Naive thymus-derived CD4-positive, alpha-beta T cell (primary cell): ENCODE data around the gene FOXP2. TPM values are rescaled to one million over a fixed set of nuclear protein-coding genes. Genes with fewer than 3 reads are reported as not detected.

ENCODE experiments used
- ATAC-seq: fragments of 150-1000 bp; cut with Tn5 transposase; 2 replicates; pipeline ENCODE4 v1.10.0; 2021; ENCODE audit warnings: mild to moderate bottlenecking, moderate library complexity
- CTCF ChIA-PET: fragments of 350-600 bp; sonication (Branson Sonifier 250); formaldehyde crosslinking; loops from one replicate; lab custom pipeline; 2021; ENCODE audit warnings: antibody characterized with exemption; lab: Charles Lee
- POLR2A ChIA-PET: fragments of 350-600 bp; sonication (Branson Sonifier 250); formaldehyde crosslinking; loops from one replicate; lab custom pipeline; 2021; ENCODE audit warnings: antibody characterized with exemption, inconsistent platforms; lab: Charles Lee
- DNase-seq, 9 donors: peaks; one replicate each; pipeline versions ENCODE4 v3.0.0 to v3.0.0-alpha.2; 2020 to 2022; ENCODE audit warnings: mixed read lengths in 1 of 9
- H3K27ac ChIP-seq: one replicate; pipeline ENCODE4 v1.7.0; 2013; ENCODE audit warnings: mild to moderate bottlenecking, low read depth, low read length, moderate library complexity
- H3K27me3 ChIP-seq, 2 donors: one replicate each; pipeline ENCODE4 v1.7.0; 2013; ENCODE audit warnings: low read length in 2 of 2, mild to moderate bottlenecking in 2 of 2, moderate library complexity in 2 of 2; ENCODE audit not compliant: control insufficient read depth in 2 of 2, insufficient read depth in 2 of 2
- H3K36me3 ChIP-seq, 3 experiments: 1 replicate in 2 of 3; 2 replicates in 1 of 3; pipeline ENCODE4 v1.7.0; 2013; ENCODE audit warnings: low read length in 3 of 3, mild to moderate bottlenecking in 3 of 3, moderate library complexity in 1 of 3; ENCODE audit not compliant: insufficient read depth in 3 of 3, control insufficient read depth in 2 of 3
- H3K4me1 ChIP-seq, 2 donors: one replicate each; pipeline ENCODE4 v1.7.0; 2013; ENCODE audit warnings: low read length in 2 of 2, mild to moderate bottlenecking in 2 of 2, moderate library complexity in 1 of 2; ENCODE audit not compliant: control insufficient read depth in 2 of 2, insufficient read depth in 2 of 2
- H3K4me3 ChIP-seq: 2 replicates; pipeline ENCODE4 v1.7.0; 2013; ENCODE audit warnings: mild to moderate bottlenecking, low read length
- H3K9me3 ChIP-seq, 3 experiments: 1 replicate in 2 of 3; 2 replicates in 1 of 3; pipeline ENCODE4 v1.7.0; 2013; ENCODE audit warnings: low read length in 3 of 3; ENCODE audit not compliant: control insufficient read depth in 2 of 3
- H3K27ac Mint-ChIP-seq, 9 donors: one replicate each; pipeline ENCODE4 v1.8.0; 2020 to 2022; ENCODE audit warnings: mixed read lengths in 9 of 9, mild to moderate bottlenecking in 8 of 9, moderate library complexity in 5 of 9, inconsistent platforms in 2 of 9
- H3K27me3 Mint-ChIP-seq, 5 donors: one replicate each; pipeline ENCODE4 v1.8.0; 2021 to 2022; ENCODE audit warnings: mixed read lengths in 5 of 5, mild to moderate bottlenecking in 1 of 5
- H3K36me3 Mint-ChIP-seq, 5 donors: one replicate each; pipeline ENCODE4 v1.8.0; 2020 to 2022; ENCODE audit warnings: mixed read lengths in 5 of 5, mild to moderate bottlenecking in 3 of 5, inconsistent platforms in 1 of 5
- H3K4me1 Mint-ChIP-seq, 7 donors: one replicate each; pipeline ENCODE4 v1.8.0; 2020 to 2022; ENCODE audit warnings: mixed read lengths in 7 of 7, mild to moderate bottlenecking in 3 of 7, inconsistent platforms in 1 of 7
- H3K4me3 Mint-ChIP-seq, 10 donors: one replicate each; pipeline ENCODE4 v1.8.0; 2020 to 2022; ENCODE audit warnings: mild to moderate bottlenecking in 10 of 10, mixed read lengths in 10 of 10, moderate library complexity in 6 of 10, inconsistent platforms in 2 of 10
- H3K9me3 Mint-ChIP-seq, 11 donors: one replicate each; pipeline ENCODE4 v1.8.0; 2020 to 2022; ENCODE audit warnings: mixed read lengths in 11 of 11, mild to moderate bottlenecking in 4 of 11, inconsistent platforms in 1 of 11, moderate library complexity in 1 of 11
- intact Hi-C, 2 donors: fragments of 100-400 bp; cut with micrococcal nuclease; formaldehyde crosslinking; loops; one replicate each; pipeline ENCODE4 v1.15.1; 2023
- polyA plus RNA-seq, 2 donors: library from polyadenylated mRNA; unstranded; fragments of 300-500 nt; fragmentation: Illumina TruSeq; gene quantifications; one replicate each; pipeline ENCODE4 v1.2.3, GENCODE V29; 2021
- total RNA-seq, 6 experiments: library from RNA in 5 of 6; stranded (reverse) in 5 of 6; gene quantifications; 1 replicate in 5 of 6; 2 replicates in 1 of 6; pipeline ENCODE4 v1.2.3 and lab custom pipeline; 2021 to 2026

The FOXP2 gene
- total and polyA plus RNA-seq, 7 experiments from 2014 or later, result not detected

- intact Hi-C loops, result no loop called here
- no peaks in the 10 kb centered on the region for H3K36me3 ChIP-seq
- H3K27me3 ChIP-seq, result no peaks in the 10 kb centered on the region
- CTCF ChIA-PET, result no interaction called here
- Mint-ChIP-seq H3K4me3 (no peak overlapping the region), H3K27ac (no peak overlapping the region), H3K4me1 (no peaks in the 10 kb centered on the region), H3K9me3 (no peaks in the 10 kb centered on the region), H3K36me3 (no peaks in the 10 kb centered on the region), H3K27me3 (peaks cover 0 to 4% (median 0%) of the 10 kb centered on the region in 5 donors)
- ATAC-seq (no peak), DNase-seq (no peak)
- H3K4me1 ChIP-seq, result no peaks in the 10 kb centered on the region
- H3K9me3 ChIP-seq, result no peaks in the 10 kb centered on the region
- POLR2A ChIA-PET, result no interaction called here
- H3K27ac ChIP-seq, result no peak overlapping the region
- H3K4me3 ChIP-seq, result no peak overlapping the region
Measured at GRCh38 chr7:114629762-114630161, 215.1 kb downstream of the FOXP2 start.

- no peak for DNase-seq
- Mint-ChIP-seq H3K9me3 (no peaks in the 10 kb centered on the region), H3K27ac (no peak overlapping the region), H3K4me3 (no peak overlapping the region), H3K27me3 (peaks cover 0 to 4% (median 0%) of the 10 kb centered on the region in 5 donors), H3K4me1 (no peaks in the 10 kb centered on the region), H3K36me3 (no peaks in the 10 kb centered on the region)
- no peaks in the 10 kb centered on the region for H3K9me3 ChIP-seq
- no peaks in the 10 kb centered on the region for H3K27me3 ChIP-seq
- H3K4me3 ChIP-seq, result no peak overlapping the region
- no peak overlapping the region for H3K27ac ChIP-seq
- ChIA-PET POLR2A (no interaction called here), CTCF (no interaction called here)
- intact Hi-C loops, result no loop called here
- no peaks in the 10 kb centered on the region for H3K36me3 ChIP-seq
- ATAC-seq, result no peak
- no peaks in the 10 kb centered on the region for H3K4me1 ChIP-seq
Measured at GRCh38 chr7:114630201-114630990, 215.8 kb downstream of the FOXP2 start.

- Histone ChIP-seq H3K27me3 (no peaks in the 10 kb centered on the region), H3K36me3 (no peaks in the 10 kb centered on the region), H3K27ac (no peak overlapping the region), H3K4me1 (no peaks in the 10 kb centered on the region), H3K4me3 (no peak overlapping the region), H3K9me3 (no peaks in the 10 kb centered on the region)
- Mint-ChIP-seq H3K9me3 (no peaks in the 10 kb centered on the region), H3K36me3 (no peaks in the 10 kb centered on the region), H3K27me3 (peaks cover 0 to 4% (median 0%) of the 10 kb centered on the region in 5 donors), H3K4me3 (no peak overlapping the region), H3K4me1 (no peaks in the 10 kb centered on the region), H3K27ac (no peak overlapping the region)
- ChIA-PET POLR2A (no interaction called here), CTCF (no interaction called here)
- DNase-seq (no peak), ATAC-seq (no peak)
- intact Hi-C loops, result no loop called here
Measured at GRCh38 chr7:114631249-114631822, 216.7 kb downstream of the FOXP2 start.

- no peaks in the 10 kb centered on the region for H3K9me3 ChIP-seq
- peaks cover 0 to 2% (median 0%) of the 10 kb centered on the region in 11 donors for H3K9me3 Mint-ChIP-seq
- H3K4me3 Mint-ChIP-seq, result no peak overlapping the region
- ChIA-PET POLR2A (no interaction called here), CTCF (no interaction called here)
- H3K27ac ChIP-seq, result no peak overlapping the region
- H3K4me1 Mint-ChIP-seq, result no peaks in the 10 kb centered on the region
- H3K36me3 Mint-ChIP-seq, result no peaks in the 10 kb centered on the region
- no peak overlapping the region for H3K4me3 ChIP-seq
- peaks cover 0 to 4% (median 2%) of the 10 kb centered on the region in 5 donors for H3K27me3 Mint-ChIP-seq
- no peak for ATAC-seq
- H3K27ac Mint-ChIP-seq, result no peak overlapping the region
- H3K36me3 ChIP-seq, result no peaks in the 10 kb centered on the region
- intact Hi-C loops, result no loop called here
- H3K4me1 ChIP-seq, result no peaks in the 10 kb centered on the region
- no peak for DNase-seq
- H3K27me3 ChIP-seq, result no peaks in the 10 kb centered on the region
Measured at GRCh38 chr7:114639451-114639850, 224.8 kb downstream of the FOXP2 start.

- H3K27me3 ChIP-seq, result no peaks in the 10 kb centered on the region
- no peaks in the 10 kb centered on the region for H3K9me3 ChIP-seq
- H3K4me1 Mint-ChIP-seq, result no peaks in the 10 kb centered on the region
- H3K27ac Mint-ChIP-seq, result no peak overlapping the region
- H3K36me3 ChIP-seq, result no peaks in the 10 kb centered on the region
- POLR2A ChIA-PET, result no interaction called here
- intact Hi-C loops, result no loop called here
- peaks cover 0 to 4% (median 0%) of the 10 kb centered on the region in 11 donors for H3K9me3 Mint-ChIP-seq
- no peak overlapping the region for H3K4me3 Mint-ChIP-seq
- no peak overlapping the region for H3K4me3 ChIP-seq
- H3K27me3 Mint-ChIP-seq, result peaks cover 0 to 5% (median 4%) of the 10 kb centered on the region in 5 donors
- H3K27ac ChIP-seq, result no peak overlapping the region
- CTCF ChIA-PET, result no interaction called here
- H3K36me3 Mint-ChIP-seq, result no peaks in the 10 kb centered on the region
- ATAC-seq (no peak), DNase-seq (no peak)
- H3K4me1 ChIP-seq, result no peaks in the 10 kb centered on the region
Measured at GRCh38 chr7:114644455-114644854, 229.8 kb downstream of the FOXP2 start.

- H3K27ac ChIP-seq, result no peak overlapping the region
- ChIA-PET POLR2A (no interaction called here), CTCF (no interaction called here)
- Mint-ChIP-seq H3K27ac (no peak overlapping the region), H3K4me3 (no peak overlapping the region), H3K27me3 (peaks cover 0 to 5% (median 4%) of the 10 kb centered on the region in 5 donors), H3K4me1 (no peaks in the 10 kb centered on the region), H3K36me3 (no peaks in the 10 kb centered on the region), H3K9me3 (peaks cover 0 to 4% (median 0%) of the 10 kb centered on the region in 11 donors)
- H3K27me3 ChIP-seq, result no peaks in the 10 kb centered on the region
- DNase-seq (no peak), ATAC-seq (no peak)
- no peaks in the 10 kb centered on the region for H3K36me3 ChIP-seq
- H3K4me1 ChIP-seq, result no peaks in the 10 kb centered on the region
- intact Hi-C loops, result no loop called here
- H3K9me3 ChIP-seq, result no peaks in the 10 kb centered on the region
- no peak overlapping the region for H3K4me3 ChIP-seq
Measured at GRCh38 chr7:114645451-114645850, 230.8 kb downstream of the FOXP2 start.

- no peak overlapping the region for H3K4me3 Mint-ChIP-seq
- Histone ChIP-seq H3K36me3 (no peaks in the 10 kb centered on the region), H3K4me3 (no peak overlapping the region), H3K4me1 (no peaks in the 10 kb centered on the region), H3K27me3 (no peaks in the 10 kb centered on the region), H3K9me3 (no peaks in the 10 kb centered on the region), H3K27ac (no peak overlapping the region)
- ATAC-seq (no peak), DNase-seq (no peak)
- no peaks in the 10 kb centered on the region for H3K36me3 Mint-ChIP-seq
- peaks cover 0 to 4% (median 0%) of the 10 kb centered on the region in 11 donors for H3K9me3 Mint-ChIP-seq
- H3K27me3 Mint-ChIP-seq, result peaks cover 0 to 5% (median 4%) of the 10 kb centered on the region in 5 donors
- no peaks in the 10 kb centered on the region for H3K4me1 Mint-ChIP-seq
- intact Hi-C loops, result no loop called here
- H3K27ac Mint-ChIP-seq, result no peak overlapping the region
- ChIA-PET POLR2A (no interaction called here), CTCF (no interaction called here)
Measured at GRCh38 chr7:114647518-114647917, 232.9 kb downstream of the FOXP2 start.
